Measurements from ENCODE around the gene TUBB. TPM values are rescaled to one million over a fixed set of nuclear protein-coding genes. Genes with fewer than 3 reads are reported as not detected.
A peak's percentile ranks its signal among the peaks of the same experiment; 100 is the strongest.

The TUBB gene
- total and polyA plus RNA-seq, 9 of the 15 experiments (the other 6 are each of a cell fraction or from before 2014, with no cell fraction given) = 971 to 2,870 (median 1,478) TPM

DNA sequence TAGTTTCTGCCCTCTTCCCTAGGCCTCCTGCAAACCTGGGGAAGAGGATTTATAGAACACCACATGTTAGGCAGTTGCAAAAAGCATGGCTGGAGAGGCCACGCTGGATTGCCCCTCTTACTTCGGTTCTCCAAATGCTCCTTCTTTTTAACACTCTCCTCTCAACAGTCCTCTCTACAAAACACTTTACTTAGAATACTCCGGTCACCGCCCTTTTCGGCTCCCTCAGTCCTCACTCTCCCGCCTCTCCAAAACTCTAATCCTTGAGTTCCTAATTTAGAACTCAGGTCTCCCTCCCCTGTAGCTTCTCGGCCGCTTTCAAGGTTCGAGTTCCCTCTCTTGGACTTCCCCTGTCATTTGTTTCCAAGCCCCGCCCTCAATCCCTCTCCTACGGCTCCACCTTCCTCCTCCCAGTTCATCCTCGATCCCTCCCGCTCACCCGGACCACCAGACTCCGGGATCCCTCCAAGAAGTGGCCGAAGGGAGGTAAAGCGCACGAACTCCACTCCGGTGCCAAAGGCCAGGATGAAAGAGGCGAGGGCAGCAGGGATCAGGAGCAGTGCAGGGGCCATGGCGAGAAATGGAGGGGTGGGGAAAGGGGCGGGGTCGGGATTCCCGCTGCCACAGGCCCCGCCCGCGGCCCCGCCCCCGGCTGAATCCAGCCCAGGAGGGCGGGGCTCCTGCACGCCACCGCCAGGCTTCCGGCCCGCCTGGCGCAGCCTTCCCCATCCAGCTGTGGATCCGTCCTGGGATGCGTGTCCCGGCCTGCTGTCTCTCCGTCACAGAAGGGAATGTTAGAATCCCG, 29.5 kb upstream of the TUBB start, which contains the start of gene NRM (continued):
- TF ChIP-seq RAD21 (CRISPR knock-in tag; conservative IDR thresholded peaks at IDR 0.05 in 1 of 2, IDR thresholded peaks at IDR 0.05 in 1 of 2) = 0 out of 4 replicates have a peak, but pooled peaks of 1 of the 2 experiments have one; percentile 11
- no peak for TF ChIP-seq ZC3H11A (IDR thresholded peaks at IDR 0.05; ENCODE audit: low read depth, low read length)
- TF ChIP-seq OTX1 (CRISPR knock-in tag; IDR thresholded peaks at IDR 0.05) = peak; percentile 71; the same call in 1 of the 2 replicates
- TF ChIP-seq, protein P1, sequence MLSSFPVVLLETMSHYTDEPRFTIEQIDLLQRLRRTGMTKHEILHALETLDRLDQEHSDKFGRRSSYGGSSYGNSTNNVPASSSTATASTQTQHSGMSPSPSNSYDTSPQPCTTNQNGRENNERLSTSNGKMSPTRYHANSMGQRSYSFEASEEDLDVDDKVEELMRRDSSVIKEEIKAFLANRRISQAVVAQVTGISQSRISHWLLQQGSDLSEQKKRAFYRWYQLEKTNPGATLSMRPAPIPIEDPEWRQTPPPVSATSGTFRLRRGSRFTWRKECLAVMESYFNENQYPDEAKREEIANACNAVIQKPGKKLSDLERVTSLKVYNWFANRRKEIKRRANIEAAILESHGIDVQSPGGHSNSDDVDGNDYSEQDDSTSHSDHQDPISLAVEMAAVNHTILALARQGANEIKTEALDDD (IDR thresholded peaks at IDR 0.05) = no peak
- TF ChIP-seq HSF4 (CRISPR knock-in tag; IDR thresholded peaks at IDR 0.05; ENCODE audit: borderline replicate concordance) = no peak
- TF ChIP-seq ZNF217 (CRISPR knock-in tag; IDR thresholded peaks at IDR 0.05) = no peak
- TF ChIP-seq, protein P2, sequence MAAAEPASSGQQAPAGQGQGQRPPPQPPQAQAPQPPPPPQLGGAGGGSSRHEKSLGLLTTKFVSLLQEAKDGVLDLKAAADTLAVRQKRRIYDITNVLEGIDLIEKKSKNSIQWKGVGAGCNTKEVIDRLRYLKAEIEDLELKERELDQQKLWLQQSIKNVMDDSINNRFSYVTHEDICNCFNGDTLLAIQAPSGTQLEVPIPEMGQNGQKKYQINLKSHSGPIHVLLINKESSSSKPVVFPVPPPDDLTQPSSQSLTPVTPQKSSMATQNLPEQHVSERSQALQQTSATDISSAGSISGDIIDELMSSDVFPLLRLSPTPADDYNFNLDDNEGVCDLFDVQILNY (CRISPR knock-in tag; IDR thresholded peaks at IDR 0.05) = no peak
- no peak for TF ChIP-seq SAFB2 (IDR thresholded peaks at IDR 0.05; ENCODE audit: borderline replicate concordance, low read depth, low read length, severe bottlenecking)
- peak; percentile 74 for TF ChIP-seq NBN (IDR thresholded peaks at IDR 0.05; ENCODE audit: low read depth)
- TF ChIP-seq, protein P3, sequence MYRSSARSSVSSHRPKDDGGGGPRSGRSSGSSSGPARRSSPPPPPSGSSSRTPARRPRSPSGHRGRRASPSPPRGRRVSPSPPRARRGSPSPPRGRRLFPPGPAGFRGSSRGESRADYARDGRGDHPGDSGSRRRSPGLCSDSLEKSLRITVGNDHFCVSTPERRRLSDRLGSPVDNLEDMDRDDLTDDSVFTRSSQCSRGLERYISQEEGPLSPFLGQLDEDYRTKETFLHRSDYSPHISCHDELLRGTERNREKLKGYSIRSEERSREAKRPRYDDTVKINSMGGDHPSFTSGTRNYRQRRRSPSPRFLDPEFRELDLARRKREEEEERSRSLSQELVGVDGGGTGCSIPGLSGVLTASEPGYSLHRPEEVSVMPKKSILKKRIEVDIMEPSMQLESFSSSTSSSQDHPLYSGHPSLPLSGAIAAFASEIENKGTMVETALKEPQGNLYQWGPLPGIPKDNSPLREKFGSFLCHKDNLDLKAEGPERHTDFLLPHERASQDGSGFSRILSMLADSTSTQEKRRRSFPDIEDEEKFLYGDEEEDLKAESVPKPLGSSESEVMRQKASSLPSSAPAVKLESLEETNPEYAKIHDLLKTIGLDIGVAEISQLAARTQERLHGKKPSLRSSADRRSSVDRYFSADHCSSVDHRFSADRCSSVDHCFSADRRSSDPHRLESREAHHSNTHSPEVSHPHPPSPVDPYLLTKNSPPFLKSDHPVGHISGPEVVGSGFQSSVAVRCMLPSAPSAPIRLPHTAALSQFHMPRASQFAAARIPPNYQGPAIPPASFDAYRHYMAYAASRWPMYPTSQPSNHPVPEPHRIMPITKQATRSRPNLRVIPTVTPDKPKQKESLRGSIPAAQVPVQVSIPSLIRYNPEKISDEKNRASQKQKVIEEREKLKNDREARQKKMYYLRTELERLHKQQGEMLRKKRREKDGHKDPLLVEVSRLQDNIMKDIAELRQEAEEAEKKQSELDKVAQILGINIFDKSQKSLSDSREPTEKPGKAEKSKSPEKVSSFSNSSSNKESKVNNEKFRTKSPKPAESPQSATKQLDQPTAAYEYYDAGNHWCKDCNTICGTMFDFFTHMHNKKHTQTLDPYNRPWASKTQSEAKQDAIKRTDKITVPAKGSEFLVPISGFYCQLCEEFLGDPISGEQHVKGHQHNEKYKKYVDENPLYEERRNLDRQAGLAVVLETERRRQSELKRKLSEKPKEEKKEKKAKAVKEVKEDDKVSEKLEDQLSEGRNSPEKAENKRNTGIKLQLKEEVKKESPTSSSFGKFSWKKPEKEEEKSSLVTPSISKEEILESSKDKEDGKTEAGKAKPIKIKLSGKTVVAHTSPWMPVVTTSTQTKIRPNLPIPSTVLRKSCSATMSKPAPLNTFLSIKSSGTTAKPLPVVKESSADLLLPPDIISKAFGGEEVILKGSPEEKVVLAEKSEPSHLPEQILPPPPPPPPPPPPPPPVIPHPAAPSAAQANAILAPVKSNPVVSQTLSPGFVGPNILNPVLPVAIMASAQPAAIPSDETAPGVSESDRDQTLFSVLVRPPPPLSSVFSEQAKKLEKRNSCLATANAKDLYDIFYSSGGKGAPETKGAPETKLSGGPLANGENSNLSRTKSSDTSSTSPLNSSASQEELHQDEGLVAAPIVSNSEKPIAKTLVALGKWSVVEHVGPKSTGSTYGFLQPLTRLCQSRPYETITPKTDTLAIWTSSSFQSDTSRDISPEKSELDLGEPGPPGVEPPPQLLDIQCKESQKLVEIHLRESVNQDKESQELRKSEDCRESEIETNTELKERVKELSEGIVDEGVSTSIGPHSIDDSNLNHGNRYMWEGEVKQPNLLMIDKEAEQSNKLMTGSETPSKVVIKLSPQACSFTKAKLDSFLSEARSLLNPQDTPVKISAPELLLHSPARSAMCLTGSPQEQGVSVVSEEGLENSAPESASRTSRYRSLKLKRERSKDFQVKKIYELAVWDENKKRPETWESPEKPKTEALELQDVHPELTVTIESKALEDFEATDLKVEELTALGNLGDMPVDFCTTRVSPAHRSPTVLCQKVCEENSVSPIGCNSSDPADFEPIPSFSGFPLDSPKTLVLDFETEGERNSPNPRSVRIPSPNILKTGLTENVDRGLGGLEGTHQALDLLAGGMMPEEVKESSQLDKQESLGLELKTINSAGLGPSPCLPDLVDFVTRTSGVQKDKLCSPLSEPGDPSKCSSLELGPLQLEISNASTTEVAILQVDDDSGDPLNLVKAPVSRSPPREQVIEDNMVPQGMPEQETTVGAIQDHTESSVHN (IDR thresholded peaks at IDR 0.05; ENCODE audit: borderline replicate concordance in 1 of 2, low read depth in 1 of 2) = no peak
- TF ChIP-seq ZBTB17 (CRISPR knock-in tag; IDR thresholded peaks at IDR 0.05) = no peak
- TF ChIP-seq NR3C1 (CRISPR knock-in tag; IDR thresholded peaks at IDR 0.05) = no peak
- no peak for TF ChIP-seq ZNF436 (CRISPR knock-in tag; IDR thresholded peaks at IDR 0.05)

Data from K562 (cell line).